ENCODE measurements around the gene TMA7. TPM values are rescaled to one million over a fixed set of nuclear protein-coding genes. Genes with fewer than 3 reads are reported as not detected.
"Not testable (repeated sequence)": the region's sequence is repeated elsewhere in the genome, so short reads cannot be mapped to it uniquely, and the experiment has no call there.

The TMA7 gene
- polyA plus RNA-seq, 1 donor: 160 TPM

- peak; percentile 57 for DNase-seq (ENCODE audit: low read depth)
Observed at GRCh38 chr3:48435774-48436476, 4.1 kb upstream of the TMA7 start.

GRCh38 chr3:48436477-48436787 is 3.6 kb upstream of the TMA7 start:
- DNase-seq (ENCODE audit: low read depth): no peak

GRCh38 chr3:48436855-48437254 is 3.2 kb upstream of the TMA7 start:
- no peak for DNase-seq (ENCODE audit: low read depth)

GRCh38 chr3:48437812-48438211 is 2.2 kb upstream of the TMA7 start:
- DNase-seq (ENCODE audit: low read depth): no peak

GRCh38 chr3:48440590-48440958 is 517 bp downstream of the TMA7 start:
- DNase-seq (ENCODE audit: low read depth): no peak

- no peak for DNase-seq (ENCODE audit: low read depth)
Observed at GRCh38 chr3:48441940-48442339, 1.9 kb downstream of the TMA7 start.

GRCh38 chr3:48445277-48445882 is 5.3 kb downstream of the TMA7 start:
- DNase-seq (ENCODE audit: low read depth): no peak

- DNase-seq (ENCODE audit: low read depth): no peak
Observed at GRCh38 chr3:48446043-48446424, 6.0 kb downstream of the TMA7 start.

GRCh38 chr3:48446425-48447193 is 6.6 kb downstream of the TMA7 start, which contains the start of gene ATRIP:
Gene ATRIP (plus strand): TSS chr3:48446737. CDS start chr3:48446846, 109 bp downstream.
- DNase-seq (ENCODE audit: low read depth): no peak

- DNase-seq (ENCODE audit: low read depth): no peak
Observed at GRCh38 chr3:48451270-48451669, 11.2 kb downstream of the TMA7 start.

- DNase-seq (ENCODE audit: low read depth): no peak
Observed at GRCh38 chr3:48456456-48456855, 16.4 kb downstream of the TMA7 start.

GRCh38 chr3:48459331-48459730 is 19.3 kb downstream of the TMA7 start:
- no peak for DNase-seq (ENCODE audit: low read depth)

GRCh38 chr3:48459773-48460516 is 19.9 kb downstream of the TMA7 start:
- DNase-seq (ENCODE audit: low read depth): no peak

- no peak for DNase-seq (ENCODE audit: low read depth)
Observed at GRCh38 chr3:48460517-48460902, 20.5 kb downstream of the TMA7 start.

- not testable (repeated sequence) for DNase-seq (ENCODE audit: low read depth)
Observed at GRCh38 chr3:48461767-48462166, 21.7 kb downstream of the TMA7 start.

- DNase-seq (ENCODE audit: low read depth): no peak
Observed at GRCh38 chr3:48463703-48464102, 23.6 kb downstream of the TMA7 start.

GRCh38 chr3:48464713-48465221 is 24.7 kb downstream of the TMA7 start:
- no peak for DNase-seq (ENCODE audit: low read depth)

GRCh38 chr3:48465237-48465530 is 25.1 kb downstream of the TMA7 start:
- no peak for DNase-seq (ENCODE audit: low read depth)

- peak; percentile 99 for DNase-seq (ENCODE audit: low read depth)
Observed at GRCh38 chr3:48465531-48466378, 25.7 kb downstream of the TMA7 start.

GRCh38 chr3:48466386-48467109 is 26.5 kb downstream of the TMA7 start:
- DNase-seq (ENCODE audit: low read depth): no peak

- DNase-seq (ENCODE audit: low read depth): no peak
Observed at GRCh38 chr3:48467110-48467454, 27.0 kb downstream of the TMA7 start.

Measured in forelimb muscle (tissue), 1 donor.